Fibroblast of villous mesenchyme (primary cell): ENCODE data around the gene SLC6A7. TPM values are rescaled to one million over a fixed set of nuclear protein-coding genes. Genes with fewer than 3 reads are reported as not detected.

Source experiments
- DNase-seq: peaks from one replicate; pipeline ENCODE4 v3.0.0-alpha.2; 2010; ENCODE audit warnings: low read depth
- H3K4me3 ChIP-seq: 2 replicates; pipeline ENCODE4 v1.5.1; 2011; ENCODE audit warnings: low read depth, mild to moderate bottlenecking, low read length
- CTCF ChIP-seq: IDR thresholded peaks from 2 replicates; pipeline ENCODE4 v1.5.1; 2012; ENCODE audit warnings: low read depth, mild to moderate bottlenecking, low read length; ENCODE audit not compliant: insufficient read depth
- total RNA-seq: library from RNA; depleted of rRNA; stranded (reverse); fragments of >200 nt; gene quantifications from 2 replicates; pipeline ENCODE4 v1.2.3, GENCODE V29; 2012

SLC6A7 gene
- total RNA-seq, 1 donor: under 0.01 TPM

GRCh38 chr5:150249744-150250143, 59.9 kb downstream of the SLC6A7 start:
- no peak for TF ChIP-seq CTCF
- H3K4me3 ChIP-seq: no peak overlapping the region
- DNase-seq: no peak

GRCh38 chr5:150251504-150251903, 61.6 kb downstream of the SLC6A7 start:
- no peak overlapping the region for H3K4me3 ChIP-seq
- no peak for TF ChIP-seq CTCF
- DNase-seq: no peak

DNA sequence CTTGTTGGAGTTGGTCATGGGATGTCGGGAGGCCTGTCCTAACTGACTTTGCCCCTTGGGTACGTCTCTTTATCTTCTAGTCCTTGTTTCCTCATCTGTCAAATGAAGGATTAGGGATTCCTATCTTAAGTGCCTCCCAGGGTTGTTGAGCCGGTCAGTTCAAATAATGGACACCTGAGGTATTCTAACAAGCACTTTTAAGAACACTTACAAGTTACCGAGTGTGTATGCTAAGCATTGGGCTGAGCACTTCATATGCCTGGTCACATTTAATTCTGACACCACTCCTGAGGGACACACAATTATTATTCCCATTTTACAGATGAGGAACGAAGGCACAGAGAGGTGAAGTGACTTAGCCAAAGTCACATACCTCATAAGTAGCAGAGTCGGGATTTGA, 62.6 kb downstream of the SLC6A7 start:
- no peak for DNase-seq
- TF ChIP-seq CTCF: no peak
- H3K4me3 ChIP-seq: no peak overlapping the region

- TF ChIP-seq CTCF: no peak
- no peak overlapping the region for H3K4me3 ChIP-seq
- no peak for DNase-seq
Observed at GRCh38 chr5:150253416-150254208, 63.8 kb downstream of the SLC6A7 start.

DNA sequence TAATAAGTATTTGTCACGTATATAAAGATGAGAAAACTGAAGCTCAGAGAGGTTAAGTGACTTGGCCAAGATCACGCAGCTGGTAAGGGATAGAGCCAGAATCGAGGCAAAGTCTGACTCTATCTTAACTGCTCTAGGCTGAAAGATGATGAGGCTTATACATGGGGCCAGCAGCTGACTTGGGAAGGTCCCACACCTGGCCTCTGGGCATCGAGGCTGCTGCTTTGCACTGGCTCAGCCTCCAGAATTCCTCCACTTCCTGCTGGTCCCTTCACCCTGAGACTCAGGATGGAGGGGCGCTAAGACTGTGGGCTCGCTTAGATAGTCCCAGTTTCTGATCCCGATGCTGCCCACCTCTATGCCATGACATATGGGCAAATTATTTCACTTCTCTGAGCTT, 64.5 kb downstream of the SLC6A7 start:
- TF ChIP-seq CTCF: no peak
- H3K4me3 ChIP-seq: no peak overlapping the region
- no peak for DNase-seq

DNA sequence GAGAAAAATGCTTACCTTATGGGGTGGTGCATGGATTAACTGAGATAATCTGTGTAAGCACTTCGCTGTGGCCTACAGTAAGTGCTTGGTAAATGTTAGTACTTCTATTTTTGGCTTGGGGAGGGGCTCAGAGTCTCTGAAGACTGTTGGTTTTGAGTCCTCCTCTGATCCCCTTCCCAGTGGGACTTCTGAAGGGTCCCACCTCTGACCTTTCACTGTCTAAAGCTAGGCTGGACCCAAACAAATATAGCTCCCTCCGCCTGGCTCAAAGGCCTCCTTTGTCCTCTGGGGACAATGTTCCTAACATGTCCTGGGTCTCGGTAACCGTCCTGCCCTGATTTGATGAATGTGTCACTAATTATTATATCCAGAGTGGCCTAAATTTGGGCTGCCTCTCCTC, 64.9 kb downstream of the SLC6A7 start:
- no peak for DNase-seq
- H3K4me3 ChIP-seq: no peak overlapping the region
- TF ChIP-seq CTCF: no peak
